SK-N-SH treated with all-trans-retinoic acid at 6 μM for 48 hours (cell line): ENCODE results near the gene ZDHHC9.

Source experiments
- ATAC-seq: fragments of 200-7000 bp; cut with Tn5 transposase; 3 replicates; pipeline ENCODE4 v1.9.1; 2020; ENCODE audit warnings: mild to moderate bottlenecking, moderate library complexity
- ARNTL ChIP-seq: fragments of 450-650 bp; formaldehyde crosslinking; IDR thresholded peaks from 2 replicates; pipeline ENCODE4 v1.5.0; 2020; ENCODE audit warnings: low read depth, mild to moderate bottlenecking, moderate library complexity, borderline replicate concordance
- BACH2 ChIP-seq: fragments of 250-450 bp; sonication (Bioruptor Pico); IDR thresholded peaks from 2 replicates; pipeline ENCODE4 v1.9.0; 2021; ENCODE audit warnings: mild to moderate bottlenecking, borderline replicate concordance
- CREB5 ChIP-seq: fragments of 250-450 bp; sonication (Bioruptor Pico); IDR thresholded peaks from 2 replicates; pipeline ENCODE4 v1.5.1; 2020; ENCODE audit warnings: low read depth, mild to moderate bottlenecking, moderate library complexity
- CSDC2 ChIP-seq: fragments of 250-450 bp; sonication (Bioruptor Pico); IDR thresholded peaks from 2 replicates; pipeline ENCODE4 v1.5.0; 2020; ENCODE audit warnings: mild to moderate bottlenecking, moderate library complexity
- CSRNP3 ChIP-seq: fragments of 250-450 bp; sonication (Bioruptor Pico); IDR thresholded peaks from 2 replicates; pipeline ENCODE4 v1.5.1; 2021; ENCODE audit warnings: mild to moderate bottlenecking, moderate library complexity
- ESRRG ChIP-seq: fragments of 250-450 bp; sonication (Bioruptor Pico); IDR thresholded peaks from 2 replicates; pipeline ENCODE4 v1.6.1; 2021; ENCODE audit warnings: mild to moderate bottlenecking
- GLIS3 ChIP-seq: fragments of 250-450 bp; sonication (Bioruptor Pico); IDR thresholded peaks from 2 replicates; pipeline ENCODE4 v1.5.0; 2020; ENCODE audit warnings: mild to moderate bottlenecking, moderate library complexity
- ISL1 ChIP-seq: fragments of 250-450 bp; sonication (Bioruptor Pico); IDR thresholded peaks from 2 replicates; pipeline ENCODE4 v2.1.2; 2022; ENCODE audit warnings: mild to moderate bottlenecking, moderate library complexity
- OSR1 ChIP-seq: fragments of 250-450 bp; sonication (Bioruptor Pico); IDR thresholded peaks from 2 replicates; pipeline ENCODE4 v1.8.0; 2022; ENCODE audit warnings: moderate library complexity, mild to moderate bottlenecking, inconsistent platforms
- PATZ1 ChIP-seq: fragments of 250-450 bp; sonication (Bioruptor Pico); IDR thresholded peaks from 2 replicates; pipeline ENCODE4 v1.8.0; 2020; ENCODE audit warnings: mild to moderate bottlenecking, moderate library complexity, borderline replicate concordance
- POU6F1 ChIP-seq: fragments of 250-450 bp; sonication (Bioruptor Pico); IDR thresholded peaks from 2 replicates; pipeline ENCODE4 v1.8.0; 2021; ENCODE audit warnings: low read depth, mild to moderate bottlenecking, moderate library complexity, borderline replicate concordance
- PPARA ChIP-seq: fragments of 250-450 bp; sonication (Bioruptor Pico); IDR thresholded peaks from 2 replicates; pipeline ENCODE4 v1.5.0; 2020; ENCODE audit warnings: mild to moderate bottlenecking, borderline replicate concordance
- RARB ChIP-seq: fragments of 250-450 bp; sonication (Bioruptor Pico); IDR thresholded peaks from 2 replicates; pipeline ENCODE4 v1.8.0; 2021; ENCODE audit warnings: mild to moderate bottlenecking, moderate library complexity
- SNAI2 ChIP-seq: fragments of 250-450 bp; sonication (Bioruptor Pico); IDR thresholded peaks from 2 replicates; pipeline ENCODE4 v1.5.0; 2020; ENCODE audit warnings: mild to moderate bottlenecking, moderate library complexity
- TCF4 ChIP-seq: fragments of 250-450 bp; sonication (Bioruptor Pico); IDR thresholded peaks from 2 replicates; pipeline ENCODE4 v1.8.0; 2021; ENCODE audit warnings: mild to moderate bottlenecking, moderate library complexity, borderline replicate concordance
- TOX ChIP-seq: fragments of 250-450 bp; sonication (Bioruptor Pico); IDR thresholded peaks from 2 replicates; pipeline ENCODE4 v1.8.0; 2021; ENCODE audit warnings: mild to moderate bottlenecking, moderate library complexity, borderline replicate concordance
- TSHZ2 ChIP-seq: fragments of 250-450 bp; sonication (Bioruptor Pico); IDR thresholded peaks from 2 replicates; pipeline ENCODE4 v1.5.0; 2020; ENCODE audit warnings: mild to moderate bottlenecking, moderate library complexity
- ZC3H10 ChIP-seq: fragments of 250-450 bp; sonication (Bioruptor Pico); IDR thresholded peaks from 2 replicates; pipeline ENCODE4 v1.5.1; 2021; ENCODE audit warnings: mild to moderate bottlenecking, moderate library complexity
- ZFP3 ChIP-seq: fragments of 250-450 bp; sonication (Bioruptor Pico); IDR thresholded peaks from 2 replicates; pipeline ENCODE4 v1.5.0; 2020; ENCODE audit warnings: mild to moderate bottlenecking, moderate library complexity
- ZFP30 ChIP-seq: fragments of 450-650 bp; formaldehyde crosslinking; IDR thresholded peaks from 2 replicates; pipeline ENCODE4 v1.5.0; 2022; ENCODE audit warnings: mild to moderate bottlenecking, moderate library complexity
- ZNF565 ChIP-seq: fragments of 450-650 bp; formaldehyde crosslinking; conservative IDR thresholded peaks from 2 replicates; pipeline ENCODE4 v1.5.0; 2020; ENCODE audit warnings: low read depth, mild to moderate bottlenecking, moderate library complexity
- ZNF70 ChIP-seq: fragments of 450-650 bp; formaldehyde crosslinking; IDR thresholded peaks from 2 replicates; pipeline ENCODE4 v1.5.0; 2020; ENCODE audit warnings: mild to moderate bottlenecking, moderate library complexity
- ZNF8 ChIP-seq: fragments of 450-650 bp; formaldehyde crosslinking; IDR thresholded peaks from 2 replicates; pipeline ENCODE4 v1.5.0; 2020; ENCODE audit warnings: mild to moderate bottlenecking, moderate library complexity

The ZDHHC9 gene

GRCh38 chrX:129784371-129784770, 59.3 kb downstream of the ZDHHC9 start:
- TF ChIP-seq ESRRG (CRISPR knock-in tag) (no peak), PATZ1 (CRISPR knock-in tag) (no peak), CSDC2 (CRISPR knock-in tag) (no peak)
- no peak for ATAC-seq

- no peak for ATAC-seq
- TF ChIP-seq ZNF565 (no peak), CREB5 (no peak), CSRNP3 (CRISPR knock-in tag) (no peak), PPARA (CRISPR knock-in tag) (no peak), RARB (CRISPR knock-in tag) (no peak), ISL1 (CRISPR knock-in tag) (no peak), BACH2 (no peak), PATZ1 (CRISPR knock-in tag) (no peak), POU6F1 (CRISPR knock-in tag) (no peak), CSDC2 (CRISPR knock-in tag) (no peak), TOX (CRISPR knock-in tag) (no peak), ESRRG (CRISPR knock-in tag) (no peak), SNAI2 (CRISPR knock-in tag) (no peak), ARNTL (CRISPR knock-in tag) (no peak), ZFP3 (CRISPR knock-in tag) (no peak), ZC3H10 (no peak), TSHZ2 (CRISPR knock-in tag) (no peak), GLIS3 (CRISPR knock-in tag) (no peak), OSR1 (CRISPR knock-in tag) (no peak)
Measured at GRCh38 chrX:129783291-129783713, 60.4 kb downstream of the ZDHHC9 start.

GRCh38 chrX:129782706-129783105, 61.0 kb downstream of the ZDHHC9 start:
- no peak for ATAC-seq
- no peak for TF ChIP-seq ZNF565
- no peak for TF ChIP-seq POU6F1 (CRISPR knock-in tag)
- no peak for TF ChIP-seq PPARA (CRISPR knock-in tag)
- no peak for TF ChIP-seq ZNF70 (CRISPR knock-in tag)
- TF ChIP-seq ISL1 (CRISPR knock-in tag): no peak
- TF ChIP-seq TOX (CRISPR knock-in tag): no peak
- no peak for TF ChIP-seq TCF4 (CRISPR knock-in tag)
- no peak for TF ChIP-seq SNAI2 (CRISPR knock-in tag)
- no peak for TF ChIP-seq ZNF8 (CRISPR knock-in tag)
- TF ChIP-seq GLIS3 (CRISPR knock-in tag): no peak
- no peak for TF ChIP-seq PATZ1 (CRISPR knock-in tag)
- no peak for TF ChIP-seq RARB (CRISPR knock-in tag)
- TF ChIP-seq ZFP30: no peak
- no peak for TF ChIP-seq CSDC2 (CRISPR knock-in tag)
- no peak for TF ChIP-seq BACH2
- TF ChIP-seq ARNTL (CRISPR knock-in tag): no peak
